ENCODE measurements around the gene PHF12.

PHF12 gene

GRCh38 chr17:28951428-28951990 is at the start of gene PHF12:
Gene PHF12, minus strand, starts transcription at chr17:28951518. Its CDS starts 558 bp downstream, at chr17:28950960.
- peak; percentile 100 for DNase-seq

GRCh38 chr17:29000973-29001372 is 49.7 kb upstream of the PHF12 start:
- DNase-seq: no peak

- no peak for DNase-seq
Observed at GRCh38 chr17:28999206-28999605, 47.9 kb upstream of the PHF12 start.

GRCh38 chr17:28997806-28998205 is 46.5 kb upstream of the PHF12 start:
- peak; percentile 89 for DNase-seq

GRCh38 chr17:28996554-28997096 is 45.3 kb upstream of the PHF12 start:
- DNase-seq: no peak

GRCh38 chr17:28993645-28994426 is 42.5 kb upstream of the PHF12 start:
- no peak for DNase-seq

- no peak for DNase-seq
Observed at GRCh38 chr17:28992625-28993600, 41.6 kb upstream of the PHF12 start.

- DNase-seq: no peak
Observed at GRCh38 chr17:28992185-28992584, 40.9 kb upstream of the PHF12 start.

- DNase-seq: no peak
Observed at GRCh38 chr17:28991779-28992178, 40.5 kb upstream of the PHF12 start.

GRCh38 chr17:28989028-28989427 is 37.7 kb upstream of the PHF12 start:
- no peak for DNase-seq

- no peak for DNase-seq
Observed at GRCh38 chr17:28988475-28988874, 37.2 kb upstream of the PHF12 start.

GRCh38 chr17:28986714-28987655 is 35.7 kb upstream of the PHF12 start:
- no peak for DNase-seq

GRCh38 chr17:28985950-28986713 is 34.8 kb upstream of the PHF12 start:
- peak; percentile 94 for DNase-seq

GRCh38 chr17:28983286-28984230 is 32.2 kb upstream of the PHF12 start:
- DNase-seq: no peak

- DNase-seq: no peak
Observed at GRCh38 chr17:28982131-28982793, 30.9 kb upstream of the PHF12 start.

GRCh38 chr17:28978356-28978964 is 27.1 kb upstream of the PHF12 start:
- DNase-seq: no peak

GRCh38 chr17:28977659-28978355 is 26.5 kb upstream of the PHF12 start:
- DNase-seq: no peak

- no peak for DNase-seq
Observed at GRCh38 chr17:28975646-28976045, 24.3 kb upstream of the PHF12 start.

Measured in NCI-H1436 (cell line).